ENCODE results near the gene FLAD1.

- no peak for TF ChIP-seq ZNF350 (tag by site-specific recombination; IDR thresholded peaks at IDR 0.05)
- no peak for TF ChIP-seq CTCF (tag by site-specific recombination; IDR thresholded peaks at IDR 0.05)
- TF ChIP-seq ZNF510 (tag by site-specific recombination; IDR thresholded peaks at IDR 0.05; ENCODE audit: insufficient replicate concordance), result no peak
- TF ChIP-seq, protein P1, sequence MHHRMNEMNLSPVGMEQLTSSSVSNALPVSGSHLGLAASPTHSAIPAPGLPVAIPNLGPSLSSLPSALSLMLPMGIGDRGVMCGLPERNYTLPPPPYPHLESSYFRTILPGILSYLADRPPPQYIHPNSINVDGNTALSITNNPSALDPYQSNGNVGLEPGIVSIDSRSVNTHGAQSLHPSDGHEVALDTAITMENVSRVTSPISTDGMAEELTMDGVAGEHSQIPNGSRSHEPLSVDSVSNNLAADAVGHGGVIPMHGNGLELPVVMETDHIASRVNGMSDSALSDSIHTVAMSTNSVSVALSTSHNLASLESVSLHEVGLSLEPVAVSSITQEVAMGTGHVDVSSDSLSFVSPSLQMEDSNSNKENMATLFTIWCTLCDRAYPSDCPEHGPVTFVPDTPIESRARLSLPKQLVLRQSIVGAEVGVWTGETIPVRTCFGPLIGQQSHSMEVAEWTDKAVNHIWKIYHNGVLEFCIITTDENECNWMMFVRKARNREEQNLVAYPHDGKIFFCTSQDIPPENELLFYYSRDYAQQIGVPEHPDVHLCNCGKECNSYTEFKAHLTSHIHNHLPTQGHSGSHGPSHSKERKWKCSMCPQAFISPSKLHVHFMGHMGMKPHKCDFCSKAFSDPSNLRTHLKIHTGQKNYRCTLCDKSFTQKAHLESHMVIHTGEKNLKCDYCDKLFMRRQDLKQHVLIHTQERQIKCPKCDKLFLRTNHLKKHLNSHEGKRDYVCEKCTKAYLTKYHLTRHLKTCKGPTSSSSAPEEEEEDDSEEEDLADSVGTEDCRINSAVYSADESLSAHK (tag by site-specific recombination; IDR thresholded peaks at IDR 0.05), result no peak
- no peak for TF ChIP-seq REPIN1 (tag by site-specific recombination; IDR thresholded peaks at IDR 0.05; ENCODE audit: low read depth)
- no peak for TF ChIP-seq ZNF274 (IDR thresholded peaks at IDR 0.05; ENCODE audit: low read length)
- no peak for TF ChIP-seq ZNF274 (tag by site-specific recombination; IDR thresholded peaks at IDR 0.05; ENCODE audit: borderline replicate concordance)
- TF ChIP-seq, protein P2, sequence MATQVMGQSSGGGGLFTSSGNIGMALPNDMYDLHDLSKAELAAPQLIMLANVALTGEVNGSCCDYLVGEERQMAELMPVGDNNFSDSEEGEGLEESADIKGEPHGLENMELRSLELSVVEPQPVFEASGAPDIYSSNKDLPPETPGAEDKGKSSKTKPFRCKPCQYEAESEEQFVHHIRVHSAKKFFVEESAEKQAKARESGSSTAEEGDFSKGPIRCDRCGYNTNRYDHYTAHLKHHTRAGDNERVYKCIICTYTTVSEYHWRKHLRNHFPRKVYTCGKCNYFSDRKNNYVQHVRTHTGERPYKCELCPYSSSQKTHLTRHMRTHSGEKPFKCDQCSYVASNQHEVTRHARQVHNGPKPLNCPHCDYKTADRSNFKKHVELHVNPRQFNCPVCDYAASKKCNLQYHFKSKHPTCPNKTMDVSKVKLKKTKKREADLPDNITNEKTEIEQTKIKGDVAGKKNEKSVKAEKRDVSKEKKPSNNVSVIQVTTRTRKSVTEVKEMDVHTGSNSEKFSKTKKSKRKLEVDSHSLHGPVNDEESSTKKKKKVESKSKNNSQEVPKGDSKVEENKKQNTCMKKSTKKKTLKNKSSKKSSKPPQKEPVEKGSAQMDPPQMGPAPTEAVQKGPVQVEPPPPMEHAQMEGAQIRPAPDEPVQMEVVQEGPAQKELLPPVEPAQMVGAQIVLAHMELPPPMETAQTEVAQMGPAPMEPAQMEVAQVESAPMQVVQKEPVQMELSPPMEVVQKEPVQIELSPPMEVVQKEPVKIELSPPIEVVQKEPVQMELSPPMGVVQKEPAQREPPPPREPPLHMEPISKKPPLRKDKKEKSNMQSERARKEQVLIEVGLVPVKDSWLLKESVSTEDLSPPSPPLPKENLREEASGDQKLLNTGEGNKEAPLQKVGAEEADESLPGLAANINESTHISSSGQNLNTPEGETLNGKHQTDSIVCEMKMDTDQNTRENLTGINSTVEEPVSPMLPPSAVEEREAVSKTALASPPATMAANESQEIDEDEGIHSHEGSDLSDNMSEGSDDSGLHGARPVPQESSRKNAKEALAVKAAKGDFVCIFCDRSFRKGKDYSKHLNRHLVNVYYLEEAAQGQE (tag by site-specific recombination; IDR thresholded peaks at IDR 0.05), result no peak
- no peak for TF ChIP-seq SP2 (tag by site-specific recombination; IDR thresholded peaks at IDR 0.05)
- no peak for TF ChIP-seq ZNF239 (tag by site-specific recombination; IDR thresholded peaks at IDR 0.05)
- TF ChIP-seq ZBTB20 (tag by site-specific recombination; IDR thresholded peaks at IDR 0.05), result no peak
Observed at GRCh38 chr1:154945160-154945961, 37.8 kb upstream of the FLAD1 start.

Data from HEK293 (cell line).